ENCODE data around the gene MXRA8.
"Not testable (repeated sequence)": the region's sequence is repeated elsewhere in the genome, so short reads cannot be mapped to it uniquely, and the experiment has no call there.

Gene MXRA8

DNA sequence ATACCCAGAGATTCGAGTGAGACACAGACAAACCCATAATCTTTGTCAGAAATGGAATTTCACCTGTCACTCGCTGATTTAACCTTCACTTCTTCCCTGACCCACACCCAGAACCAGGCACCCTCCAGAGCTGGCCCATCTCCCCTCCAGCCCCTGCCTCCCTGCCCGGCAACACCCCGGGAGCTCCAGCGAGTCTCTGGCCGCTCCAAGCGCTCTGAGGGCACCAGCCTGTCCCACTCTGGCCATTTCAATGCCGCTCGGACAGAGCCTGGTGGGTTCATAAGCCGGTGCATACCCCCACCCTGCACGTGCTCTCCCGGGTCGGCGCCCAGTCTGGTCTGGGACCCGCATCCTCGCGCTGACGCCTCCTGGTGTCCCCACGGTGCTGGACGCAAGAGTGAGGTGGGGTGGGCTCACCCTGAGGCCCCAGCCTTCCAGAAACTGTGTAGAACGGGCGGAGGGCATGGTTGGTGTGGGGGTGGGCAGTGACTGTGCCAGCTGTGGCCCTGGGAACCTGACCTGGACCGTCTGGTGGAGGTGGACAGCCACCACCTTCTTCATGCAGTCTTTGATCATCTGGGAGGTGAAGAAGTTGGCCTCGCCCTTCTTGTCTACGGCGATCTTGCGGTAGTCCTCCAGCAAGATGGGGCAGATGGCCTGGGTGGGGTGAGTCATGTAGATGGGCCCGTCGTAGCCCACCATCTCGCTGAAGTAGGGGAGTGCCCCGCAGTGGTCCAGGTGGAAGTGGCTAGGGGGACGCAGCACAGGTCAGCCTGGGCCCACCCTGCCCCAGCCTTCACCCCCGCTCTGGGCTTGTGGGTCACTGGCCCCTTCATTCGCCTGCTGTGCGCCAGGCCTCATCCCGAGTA, 39.3 kb downstream of the MXRA8 start:
- no peak for DNase-seq

DNA sequence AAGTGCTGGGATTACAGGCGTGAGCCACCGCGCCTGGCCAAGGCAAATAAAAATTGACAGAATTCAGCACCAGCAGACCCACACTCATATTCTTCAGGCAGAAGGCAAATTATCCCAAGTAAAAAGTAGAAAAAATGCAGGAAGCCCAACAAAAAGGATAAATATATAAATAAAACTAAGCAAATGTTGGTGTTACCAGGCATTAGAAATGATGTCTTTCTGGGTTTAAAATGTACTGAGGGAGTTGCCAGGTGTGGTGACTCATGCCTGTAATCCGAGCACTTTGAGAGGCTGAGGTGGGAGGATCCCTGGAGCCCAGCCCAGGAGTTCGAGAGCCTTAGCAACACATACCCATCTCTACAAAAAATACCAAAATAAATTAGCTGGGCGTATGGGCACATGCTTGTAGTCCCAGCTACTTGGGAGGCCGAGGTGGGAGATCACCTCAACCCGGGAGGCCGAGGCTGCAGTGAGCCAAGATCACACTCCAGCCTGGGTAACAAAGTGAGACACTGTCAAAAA, 40.2 kb downstream of the MXRA8 start:
- DNase-seq, result peak; percentile 78

DNA sequence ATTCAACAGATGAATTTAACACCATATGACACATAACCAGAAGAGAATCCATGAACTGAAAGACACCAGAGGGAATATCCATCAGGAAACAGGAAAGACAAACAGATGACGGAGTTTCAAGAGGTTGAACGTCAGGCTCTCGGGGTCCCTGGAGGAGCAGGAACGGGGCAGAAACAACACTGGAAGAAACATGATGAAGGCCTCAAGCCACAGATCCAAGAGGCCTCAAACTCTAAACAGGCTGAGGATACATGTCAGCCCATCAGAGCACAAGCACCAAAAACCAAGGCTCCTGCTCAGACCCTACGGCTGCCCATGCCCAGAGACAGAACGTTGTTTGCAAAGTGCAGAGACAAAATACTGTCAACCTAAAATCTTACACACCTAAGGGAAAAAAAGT, 40.9 kb downstream of the MXRA8 start:
- no peak for DNase-seq

DNA sequence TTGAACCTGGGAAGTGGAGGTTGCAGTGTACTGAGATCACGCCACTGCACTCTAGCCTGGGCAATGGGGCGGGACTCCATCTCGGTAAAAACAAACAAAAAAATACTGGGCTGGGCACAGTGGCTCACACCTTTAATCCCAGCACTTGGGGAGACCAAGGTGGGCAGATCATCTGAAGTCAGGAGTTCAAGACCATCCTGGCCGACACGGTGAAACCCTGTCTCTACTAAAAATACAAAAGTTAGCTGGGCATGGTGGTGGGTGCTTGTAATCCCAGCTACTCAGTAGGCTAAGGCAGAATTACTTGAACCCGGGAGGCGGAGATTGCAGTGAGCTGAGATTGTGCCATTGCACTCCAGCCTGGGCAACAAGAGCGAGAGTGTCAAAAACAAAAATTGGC, 42.2 kb downstream of the MXRA8 start:
- DNase-seq, result not testable (repeated sequence)

DNA sequence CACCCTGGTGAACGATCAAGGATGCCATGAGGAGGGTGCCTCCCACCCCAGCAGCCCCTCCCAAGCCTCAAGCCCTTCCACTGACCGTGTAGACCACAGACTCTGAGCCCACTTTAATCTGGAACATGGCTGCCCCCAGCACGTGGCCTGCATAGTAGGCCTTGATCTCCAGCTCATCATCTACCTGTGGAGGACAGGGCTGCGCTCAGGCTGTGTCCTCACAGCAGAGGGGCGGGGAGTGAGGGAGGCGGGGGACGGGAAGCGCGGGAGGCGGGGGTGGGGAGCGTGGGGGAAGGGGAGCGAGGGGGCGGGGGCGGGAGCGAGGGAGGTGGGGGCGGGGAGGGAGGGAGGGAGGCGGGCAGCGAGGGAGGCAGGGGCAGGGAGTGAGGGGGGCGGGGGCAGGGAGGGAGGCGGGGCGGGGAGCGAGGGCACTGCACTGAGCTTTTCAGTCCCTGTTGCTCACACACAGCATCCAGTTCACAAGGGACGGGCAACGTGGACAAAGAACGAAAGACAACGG, 42.9 kb downstream of the MXRA8 start:
- DNase-seq, result no peak

DNA sequence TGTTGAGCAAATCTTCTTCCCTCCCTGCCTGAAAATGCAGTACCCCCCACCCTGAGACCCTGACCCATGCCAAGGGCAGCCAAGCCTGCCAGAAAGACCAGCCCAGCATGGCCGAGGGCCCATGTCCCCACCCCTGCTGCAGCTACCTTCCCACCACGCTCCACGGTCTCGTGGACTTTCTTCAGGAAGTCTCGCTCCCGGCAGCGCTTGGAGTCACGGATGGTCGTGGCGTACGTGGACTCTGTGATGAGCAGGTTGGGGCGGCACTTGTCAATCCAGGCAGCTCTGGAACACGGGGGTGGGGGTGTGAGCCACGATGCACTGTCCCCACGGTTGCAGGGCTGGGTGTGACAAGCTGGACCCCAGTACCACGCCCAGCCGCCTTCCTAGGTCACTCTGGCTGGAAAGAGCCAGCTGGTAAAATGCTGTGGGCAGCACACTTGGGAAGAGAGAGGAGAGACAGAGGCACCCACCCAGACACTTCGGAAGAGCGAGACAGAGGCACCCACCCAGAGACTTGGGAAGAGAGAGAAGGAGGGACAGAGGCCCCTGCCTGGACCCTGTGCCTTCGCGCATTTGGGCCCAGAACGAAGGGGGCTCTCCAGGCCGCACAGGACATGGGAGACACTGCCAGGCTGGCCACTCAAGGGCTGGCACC, 43.5 kb downstream of the MXRA8 start:
- DNase-seq, result no peak

DNA sequence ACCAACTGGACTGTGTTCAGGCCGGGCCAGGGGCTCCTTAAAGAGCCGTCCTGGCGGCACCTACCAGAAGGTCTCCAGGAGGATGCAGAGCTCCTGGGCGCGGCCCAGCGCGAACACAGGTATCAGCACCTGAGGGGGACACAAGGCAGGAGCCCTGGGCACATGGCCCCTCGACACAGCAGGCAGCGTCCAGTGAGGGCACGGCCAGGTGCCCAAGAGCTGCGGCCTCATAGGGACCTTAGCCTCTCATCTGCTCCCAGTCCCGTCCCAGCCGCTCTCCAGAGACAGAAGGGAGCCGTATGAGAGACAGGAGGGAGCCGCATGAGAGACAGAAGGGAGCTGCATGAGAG, 44.1 kb downstream of the MXRA8 start:
- DNase-seq, result no peak

- DNase-seq, result no peak
Measured at GRCh38 chr1:1313500-1314236, 44.7 kb downstream of the MXRA8 start.

DNA sequence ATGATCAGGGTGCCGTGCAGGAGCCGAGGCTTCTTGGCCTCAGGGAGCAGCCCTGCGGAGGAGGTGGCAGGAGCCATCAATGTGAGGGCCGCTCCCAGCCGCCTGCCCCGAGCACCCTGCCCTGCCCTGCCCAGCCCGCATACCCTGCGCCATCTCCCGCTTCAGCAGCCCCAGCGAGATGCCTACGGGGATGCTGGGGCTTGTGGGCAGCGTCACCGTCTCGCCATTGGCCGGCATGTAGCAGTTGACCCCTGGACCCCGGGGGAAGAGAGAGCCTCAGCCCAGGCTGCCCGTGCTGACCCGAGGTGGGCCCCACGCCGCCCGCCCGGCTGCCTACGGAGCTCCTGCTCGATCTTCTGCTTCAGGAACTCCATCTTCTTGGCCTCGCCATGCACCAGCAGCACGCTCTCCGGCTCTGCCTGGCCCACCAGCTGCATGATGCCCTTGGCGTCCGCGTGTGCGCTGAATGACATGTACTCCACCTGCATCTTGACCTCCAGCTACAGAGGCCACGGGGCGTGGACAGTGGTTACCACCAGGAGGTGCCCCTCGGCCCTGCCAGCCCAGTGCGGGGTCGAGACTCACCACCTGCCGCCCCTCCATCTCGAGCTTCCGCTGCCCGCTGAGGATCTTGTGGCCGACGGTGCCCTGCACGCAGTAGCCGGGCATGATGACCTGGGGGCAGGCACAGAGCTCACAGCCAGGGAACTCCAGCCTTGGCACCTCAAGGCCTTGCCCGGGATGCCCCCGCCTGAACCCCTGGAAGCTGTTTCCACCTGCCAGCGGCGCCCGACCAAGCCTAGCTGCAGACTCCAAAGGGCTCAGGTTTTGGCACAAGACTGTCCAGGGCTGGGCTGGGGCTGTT, 45.7 kb downstream of the MXRA8 start:
- DNase-seq, result no peak

DNA sequence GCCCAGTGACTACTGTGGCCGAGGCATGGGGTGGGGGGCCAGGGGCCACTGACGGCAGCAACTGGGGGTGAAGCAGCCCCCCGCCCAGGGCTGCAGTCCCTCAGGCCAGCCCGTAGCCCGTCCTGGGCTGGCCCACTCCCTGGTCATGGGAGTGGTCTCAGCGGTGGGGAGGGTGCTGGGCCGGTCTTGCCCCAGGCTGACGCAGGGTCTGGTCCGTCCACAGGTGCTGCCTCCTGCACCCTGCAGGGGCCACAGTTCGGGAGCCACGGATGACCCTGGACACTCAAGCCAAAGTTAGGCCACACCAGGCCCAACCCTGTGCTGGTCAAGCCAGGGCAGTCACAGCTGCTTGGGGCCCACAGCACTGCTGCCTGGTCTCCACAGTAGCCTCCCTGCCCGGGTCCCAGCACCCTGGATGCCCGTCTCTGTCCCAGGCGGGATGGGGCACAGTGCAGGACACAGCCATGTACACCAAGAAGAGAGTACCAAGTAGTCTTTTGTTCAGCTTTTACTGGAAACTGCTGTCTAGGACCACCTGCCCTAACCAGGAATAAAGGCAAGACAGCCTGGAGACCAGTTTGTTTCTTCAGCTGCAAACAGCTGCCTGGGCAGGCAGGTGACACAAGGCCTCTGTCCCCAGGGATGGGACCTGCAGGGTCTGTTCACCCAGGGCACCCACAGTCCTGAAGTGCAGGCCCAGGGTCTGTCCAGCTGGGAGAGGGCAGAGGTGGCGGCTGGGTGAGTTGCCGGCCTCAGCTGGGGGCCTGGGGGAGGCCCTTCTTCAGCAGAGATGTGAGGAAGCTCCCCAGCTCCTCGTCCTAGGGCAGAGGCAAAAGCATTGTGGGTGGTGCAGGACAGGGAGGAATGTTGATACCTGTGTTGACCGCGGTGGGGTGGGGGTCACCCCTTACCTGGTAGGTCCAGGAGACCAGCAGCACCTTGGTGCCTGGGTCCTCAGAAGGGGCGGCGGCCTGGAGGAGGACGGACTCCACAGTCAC, 46.9 kb downstream of the MXRA8 start:
- no peak for DNase-seq

GRCh38 chr1:1310476-1311053, 47.8 kb downstream of the MXRA8 start:
- DNase-seq, result no peak

DNA sequence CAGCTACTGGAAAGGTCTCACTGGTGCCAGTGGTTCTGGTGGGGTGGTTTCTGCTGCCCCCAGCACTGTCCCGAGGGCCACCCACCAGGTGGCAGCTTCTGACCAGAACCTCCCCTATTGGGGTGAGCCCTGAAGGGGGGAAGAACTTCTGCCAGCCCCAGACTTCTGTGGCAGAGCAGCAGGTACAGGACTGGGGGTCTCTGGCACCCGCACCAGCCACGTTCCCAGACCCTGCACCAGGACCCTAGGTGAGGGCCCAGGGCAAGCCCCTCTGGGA, 48.3 kb downstream of the MXRA8 start:
- no peak for DNase-seq

GRCh38 chr1:1309251-1310108, 48.9 kb downstream of the MXRA8 start:
- DNase-seq, result no peak

DNA sequence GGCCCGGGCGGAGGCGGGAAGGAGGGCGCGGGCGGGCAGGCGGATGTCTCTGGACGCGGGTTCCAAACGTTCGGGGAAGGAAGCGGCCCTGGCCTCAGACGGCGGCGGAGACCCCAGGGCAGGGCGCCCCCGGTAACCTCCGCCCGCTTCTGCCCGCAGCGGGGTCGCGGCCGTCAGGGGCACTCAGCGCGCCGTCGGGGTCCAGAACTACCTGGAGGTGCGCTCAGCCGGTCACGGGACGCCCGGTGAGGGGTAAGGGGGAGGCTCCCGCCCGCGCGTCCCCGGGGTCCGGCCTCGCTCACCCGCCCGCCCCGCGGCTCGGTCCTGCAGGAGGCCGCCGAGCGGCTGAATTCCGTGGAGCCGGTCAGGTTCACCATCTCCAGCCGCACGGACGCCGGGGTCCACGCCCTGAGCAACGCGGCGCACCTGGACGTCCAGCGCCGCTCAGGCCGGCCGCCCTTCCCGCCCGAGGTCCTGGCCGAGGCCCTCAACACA, 49.6 kb downstream of the MXRA8 start:
- no peak for DNase-seq

GRCh38 chr1:1307923-1308755, 50.2 kb downstream of the MXRA8 start, which contains the start of the genes ACAP3 and PUSL1:
ACAP3 (minus strand) TSS chr1:1307930; CDS start chr1:1307815, 115 bp downstream.
PUSL1 (plus strand) TSS chr1:1308597; CDS start chr1:1308644, 47 bp downstream.
- peak; percentile 93 for DNase-seq

GRCh38 chr1:1307261-1307922, 51.0 kb downstream of the MXRA8 start:
- DNase-seq, result no peak

- DNase-seq, result no peak
Measured at GRCh38 chr1:1306661-1307260, 51.6 kb downstream of the MXRA8 start.

Data from femur (tissue), 1 donor.